ENCODE measurements around the gene GNB1L.

DNA sequence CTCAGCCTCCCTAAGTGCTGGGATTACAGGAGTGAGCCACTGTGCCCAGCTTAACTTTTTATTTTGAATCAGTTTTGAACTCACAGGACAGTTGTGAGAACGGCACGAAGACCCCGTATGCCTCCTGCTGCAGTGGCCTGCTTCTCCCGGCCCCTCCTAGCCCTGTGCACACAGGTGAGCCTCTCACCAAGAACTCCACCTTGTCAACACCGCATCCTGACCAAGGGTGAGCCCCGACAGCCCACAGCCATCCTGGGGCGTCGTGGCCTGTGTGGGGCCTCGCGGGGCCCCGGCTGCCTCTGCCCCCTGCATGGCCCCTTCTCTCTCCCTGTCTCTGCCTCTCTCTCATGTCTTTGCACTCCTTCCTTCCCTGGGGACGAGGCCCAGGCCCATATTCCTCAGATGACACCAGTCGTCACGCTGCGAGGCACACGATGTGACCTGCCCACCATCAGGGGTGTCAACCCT is 38.8 kb downstream of the GNB1L start:
- TF ChIP-seq, protein P1, sequence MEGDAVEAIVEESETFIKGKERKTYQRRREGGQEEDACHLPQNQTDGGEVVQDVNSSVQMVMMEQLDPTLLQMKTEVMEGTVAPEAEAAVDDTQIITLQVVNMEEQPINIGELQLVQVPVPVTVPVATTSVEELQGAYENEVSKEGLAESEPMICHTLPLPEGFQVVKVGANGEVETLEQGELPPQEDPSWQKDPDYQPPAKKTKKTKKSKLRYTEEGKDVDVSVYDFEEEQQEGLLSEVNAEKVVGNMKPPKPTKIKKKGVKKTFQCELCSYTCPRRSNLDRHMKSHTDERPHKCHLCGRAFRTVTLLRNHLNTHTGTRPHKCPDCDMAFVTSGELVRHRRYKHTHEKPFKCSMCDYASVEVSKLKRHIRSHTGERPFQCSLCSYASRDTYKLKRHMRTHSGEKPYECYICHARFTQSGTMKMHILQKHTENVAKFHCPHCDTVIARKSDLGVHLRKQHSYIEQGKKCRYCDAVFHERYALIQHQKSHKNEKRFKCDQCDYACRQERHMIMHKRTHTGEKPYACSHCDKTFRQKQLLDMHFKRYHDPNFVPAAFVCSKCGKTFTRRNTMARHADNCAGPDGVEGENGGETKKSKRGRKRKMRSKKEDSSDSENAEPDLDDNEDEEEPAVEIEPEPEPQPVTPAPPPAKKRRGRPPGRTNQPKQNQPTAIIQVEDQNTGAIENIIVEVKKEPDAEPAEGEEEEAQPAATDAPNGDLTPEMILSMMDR (conservative IDR thresholded peaks at IDR 0.05 in 1 of 2, IDR thresholded peaks at IDR 0.05 in 1 of 2; ENCODE audit: extremely low read depth in 1 of 2, insufficient read depth in 1 of 2, low read depth in 1 of 2, low read length in 2 of 2), result no peak
- TF ChIP-seq EZH2 (IDR thresholded peaks at IDR 0.05; ENCODE audit: borderline replicate concordance, low read length), result no peak
